Colon (tissue), 2 donors: Measurements from ENCODE around the gene ALOX12B.
"Not testable (repeated sequence)": the region's sequence is repeated elsewhere in the genome, so short reads cannot be mapped to it uniquely, and the experiment has no call there.

Experiments used
- FAIRE-seq: peaks from 2 replicates; lab custom pipeline; 2012; peaks lifted over from hg19 to GRCh38; lab: Jason Lieb, UNC
- donor health status: control.
- donor health status: control.

Gene ALOX12B

GRCh38 chr17:8063761-8064534 is 23.6 kb downstream of the ALOX12B start:
- no peak for FAIRE-seq

GRCh38 chr17:8062807-8063483 is 24.6 kb downstream of the ALOX12B start:
- no peak for FAIRE-seq

GRCh38 chr17:8062435-8062806 is 25.1 kb downstream of the ALOX12B start:
- no peak for FAIRE-seq

GRCh38 chr17:8061851-8062250 is 25.7 kb downstream of the ALOX12B start:
- FAIRE-seq, result not testable (repeated sequence)

GRCh38 chr17:8060274-8060673 is 27.2 kb downstream of the ALOX12B start:
- no peak for FAIRE-seq

GRCh38 chr17:8059131-8059530 is 28.4 kb downstream of the ALOX12B start:
- FAIRE-seq, result no peak

GRCh38 chr17:8057691-8058114 is 29.8 kb downstream of the ALOX12B start:
- FAIRE-seq, result no peak

GRCh38 chr17:8056976-8057625 is 30.4 kb downstream of the ALOX12B start:
- no peak for FAIRE-seq

GRCh38 chr17:8056232-8056975 is 31.1 kb downstream of the ALOX12B start:
- FAIRE-seq, result no peak

- no peak for FAIRE-seq
Observed at GRCh38 chr17:8055851-8056231, 31.7 kb downstream of the ALOX12B start.

GRCh38 chr17:8053600-8053999 is 33.9 kb downstream of the ALOX12B start:
- no peak for FAIRE-seq

- peak; percentile 74 for FAIRE-seq
Observed at GRCh38 chr17:8052256-8053252, 35.0 kb downstream of the ALOX12B start.

- no peak for FAIRE-seq
Observed at GRCh38 chr17:8051831-8052230, 35.7 kb downstream of the ALOX12B start.

GRCh38 chr17:8048736-8049135 is 38.8 kb downstream of the ALOX12B start:
- no peak for FAIRE-seq

GRCh38 chr17:8048236-8048635 is 39.3 kb downstream of the ALOX12B start:
- FAIRE-seq, result no peak

- no peak for FAIRE-seq
Observed at GRCh38 chr17:8047769-8048110, 39.8 kb downstream of the ALOX12B start.

- FAIRE-seq, result no peak
Observed at GRCh38 chr17:8046929-8047768, 40.4 kb downstream of the ALOX12B start.

- no peak for FAIRE-seq
Observed at GRCh38 chr17:8046306-8046928, 41.1 kb downstream of the ALOX12B start.

- FAIRE-seq, result no peak
Observed at GRCh38 chr17:8044819-8045810, 42.4 kb downstream of the ALOX12B start.
